Stimulated activated CD8-positive, alpha-beta memory T cell treated with anti-CD3 and anti-CD28 coated beads, Interleukin-4, amount 100 ng/mL, for 1 hour (primary cell): Measurements from ENCODE around the gene SV2C.
"Not testable (repeated sequence)": the region's sequence is repeated elsewhere in the genome, so short reads cannot be mapped to it uniquely, and the experiment has no call there.

ENCODE experiments used
- DNase-seq, 2 donors: peaks; one replicate each; pipeline ENCODE4 v3.0.0-alpha.2; 2020; ENCODE audit warnings: low read depth in 2 of 2, low spot score in 1 of 2

The SV2C gene

GRCh38 chr5:76336253-76336809 lies 253.1 kb downstream of the SV2C start:
- not testable (repeated sequence) for DNase-seq

DNA sequence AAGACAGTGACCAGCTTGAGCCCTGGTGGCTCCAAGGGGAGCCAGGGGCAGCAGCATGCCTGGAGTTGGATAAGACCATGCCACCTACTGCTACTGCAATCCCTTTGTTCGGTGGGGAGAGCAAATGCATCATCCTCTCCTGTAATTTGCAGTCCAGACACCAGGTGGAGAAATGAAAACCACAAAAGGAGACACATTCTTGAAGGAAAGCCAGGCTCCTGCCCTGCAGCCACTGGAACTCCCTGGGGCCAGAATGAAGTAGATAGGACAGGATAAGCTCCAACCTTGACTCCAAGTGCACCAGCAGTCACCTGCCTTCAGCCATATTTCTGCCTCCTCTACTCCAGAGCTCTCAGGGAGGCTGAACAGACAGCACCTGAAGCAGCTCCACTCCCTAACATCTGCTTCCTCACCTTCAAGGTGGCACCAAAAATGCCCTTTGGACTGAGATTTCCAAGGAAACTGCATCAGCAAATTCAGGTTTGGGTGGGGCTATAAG lies 254.8 kb downstream of the SV2C start:
- no peak for DNase-seq

DNA sequence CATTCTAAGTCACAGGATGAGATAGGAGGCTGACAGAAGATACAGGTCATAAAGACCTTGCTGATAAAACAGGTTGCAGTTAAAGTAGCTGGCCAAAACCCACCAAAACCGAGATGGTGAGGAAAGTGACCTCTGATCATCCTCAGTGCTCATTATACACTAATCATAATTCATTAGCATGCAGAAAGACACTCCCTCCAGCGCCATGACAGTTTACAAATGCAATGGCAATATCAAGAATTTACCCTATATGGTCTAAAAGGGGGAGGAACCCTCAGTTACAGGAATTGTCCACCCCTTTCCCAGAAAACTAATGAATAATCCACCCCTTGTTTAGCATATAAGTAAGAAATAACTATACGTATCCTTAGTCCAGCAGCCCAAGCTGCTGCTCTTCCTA lies 256.7 kb downstream of the SV2C start:
- no peak for DNase-seq

DNA sequence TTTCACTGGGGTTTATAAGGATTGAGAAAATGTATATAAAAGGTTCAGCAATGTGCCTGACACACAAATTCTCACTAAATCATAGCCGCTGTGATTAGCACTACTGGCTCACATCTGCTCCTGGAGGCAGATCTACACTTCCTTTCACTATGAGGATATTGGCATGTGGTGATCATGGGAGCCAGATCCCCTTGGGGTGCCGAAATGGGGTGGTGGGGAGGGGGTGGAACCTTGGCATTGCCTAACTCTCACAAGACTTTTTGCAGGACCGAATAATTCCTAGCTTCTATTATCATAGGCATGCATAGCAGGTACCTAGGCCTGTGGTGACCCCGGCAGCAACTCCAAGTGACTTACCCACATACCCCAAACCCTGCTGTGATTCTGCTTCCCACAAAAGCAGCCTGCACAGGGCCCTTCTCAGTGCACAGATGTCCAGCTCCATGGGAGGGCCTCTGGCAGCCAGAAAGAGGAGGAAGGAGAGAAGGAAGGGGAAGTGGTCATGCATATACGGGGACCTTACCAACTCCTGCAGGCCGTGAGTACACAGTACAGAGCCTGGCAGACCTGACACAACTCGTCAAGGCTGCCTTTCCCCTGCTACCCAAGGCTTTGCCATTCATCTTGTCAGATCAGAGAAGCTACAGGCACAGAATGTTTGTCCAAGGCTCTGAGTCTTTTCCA lies 258.6 kb downstream of the SV2C start:
- no peak for DNase-seq

DNA sequence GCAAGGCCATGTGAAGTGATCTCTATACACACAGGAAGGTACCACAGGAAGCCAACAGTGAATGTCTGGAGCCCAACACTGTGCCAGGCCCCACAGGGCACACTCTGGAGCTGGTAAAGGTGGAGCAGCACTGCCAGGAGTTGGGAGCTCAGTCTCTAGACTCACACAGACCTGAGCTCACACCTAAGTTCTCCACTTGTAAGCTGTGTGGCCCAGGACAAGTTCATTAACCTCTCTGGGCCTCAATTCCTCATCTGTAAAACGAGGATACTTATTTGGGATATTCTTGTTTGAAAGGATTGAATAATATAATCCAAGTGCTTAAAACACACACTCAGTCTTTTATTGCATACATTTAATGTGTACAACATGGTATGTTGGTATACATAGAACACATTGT lies 259.3 kb downstream of the SV2C start:
- DNase-seq, result no peak

DNA sequence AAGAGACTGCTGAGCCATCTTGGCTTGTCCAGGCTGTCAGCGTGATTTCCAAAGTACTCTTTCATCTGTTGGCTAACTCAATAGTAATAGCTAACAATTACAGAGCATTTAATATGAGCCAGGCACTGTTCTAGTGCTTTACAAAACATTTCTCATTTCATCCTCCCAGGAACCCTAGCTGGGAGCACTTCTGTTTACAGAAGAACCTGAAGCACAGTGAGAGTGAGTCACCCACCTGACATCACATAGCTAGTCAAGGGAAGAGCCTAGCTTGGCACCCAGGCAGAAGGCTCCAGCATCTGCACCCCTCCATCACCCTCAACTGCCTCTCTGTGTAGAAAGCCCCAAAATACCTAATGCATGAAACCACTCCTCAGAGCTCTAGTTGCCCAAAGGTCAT lies 262.4 kb downstream of the SV2C start:
- DNase-seq, result no peak

DNA sequence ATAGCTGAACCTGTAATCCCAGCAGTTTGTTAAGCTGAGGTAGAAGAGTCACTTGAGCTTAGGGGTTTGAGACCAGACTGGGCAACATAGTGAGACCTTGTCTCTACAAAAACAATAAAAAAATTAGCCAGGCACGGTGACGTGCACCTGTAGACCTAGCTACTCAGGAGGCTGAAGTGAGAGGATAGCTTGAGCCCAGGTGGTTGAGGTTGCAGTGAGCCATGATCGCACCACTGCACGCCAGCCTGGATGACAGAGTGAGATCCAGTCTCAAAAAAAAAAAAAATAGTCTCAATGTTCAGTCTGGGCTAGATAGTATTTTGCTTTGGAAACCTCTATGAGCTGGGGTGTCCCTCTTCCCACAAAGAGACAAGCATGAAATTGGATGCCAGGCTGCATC lies 268.0 kb downstream of the SV2C start:
- DNase-seq, result no peak

GRCh38 chr5:76351577-76351976 lies 268.4 kb downstream of the SV2C start:
- DNase-seq, result no peak

- DNase-seq, result no peak
These were observed 273.7 kb downstream of the SV2C start for GRCh38 chr5:76356887-76357286.

DNA sequence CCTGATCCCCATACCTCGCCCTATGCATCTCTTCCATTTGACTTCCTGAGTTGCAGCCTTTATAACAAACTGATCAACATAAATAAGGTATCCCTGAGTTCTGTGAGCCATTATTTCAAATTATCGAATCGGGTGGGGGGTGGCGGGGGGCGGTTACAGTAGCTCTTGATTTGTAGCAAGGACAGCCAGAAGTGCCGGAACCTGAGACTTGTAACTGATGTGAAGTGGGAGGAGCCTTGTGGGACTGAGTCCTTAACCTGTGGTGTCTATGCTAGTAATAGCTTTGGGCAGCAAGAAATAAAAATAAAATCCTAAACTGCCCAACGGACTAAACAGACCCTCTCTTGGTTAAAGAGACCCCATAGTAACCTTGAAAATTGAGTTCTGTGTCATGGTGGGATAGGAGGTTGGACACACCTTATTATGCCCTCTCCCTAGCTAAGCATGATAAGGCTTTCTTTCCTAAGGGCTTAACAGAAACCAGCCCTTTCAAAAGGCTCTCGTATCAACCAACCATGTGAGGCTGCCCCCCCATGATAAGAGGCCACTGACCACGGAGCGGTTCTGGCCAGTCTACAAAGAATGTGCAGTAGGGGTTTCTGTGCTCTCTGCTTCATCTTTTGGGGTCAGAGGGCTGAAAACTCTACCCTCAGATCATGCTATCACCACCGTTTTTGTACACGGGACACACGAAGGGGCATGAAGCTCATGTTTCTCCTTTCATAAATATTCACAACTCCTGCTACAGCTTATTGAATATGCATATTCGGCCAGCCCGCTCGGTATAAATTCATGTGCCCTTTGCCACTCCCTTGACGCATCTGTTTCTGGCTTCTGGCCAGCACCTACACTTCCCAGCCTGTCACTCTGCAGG lies 280.4 kb downstream of the SV2C start:
- no peak for DNase-seq

- DNase-seq, result no peak
These were observed 281.0 kb downstream of the SV2C start for GRCh38 chr5:76364226-76364589.

GRCh38 chr5:76365561-76365960 lies 282.4 kb downstream of the SV2C start:
- no peak for DNase-seq

- no peak for DNase-seq
These were observed 283.4 kb downstream of the SV2C start for GRCh38 chr5:76366596-76366995.

GRCh38 chr5:76367623-76368371 lies 284.6 kb downstream of the SV2C start:
- no peak for DNase-seq

GRCh38 chr5:76368941-76369340 lies 285.8 kb downstream of the SV2C start:
- DNase-seq, result no peak

GRCh38 chr5:76369668-76370067 lies 286.5 kb downstream of the SV2C start:
- DNase-seq, result not testable (repeated sequence)

DNA sequence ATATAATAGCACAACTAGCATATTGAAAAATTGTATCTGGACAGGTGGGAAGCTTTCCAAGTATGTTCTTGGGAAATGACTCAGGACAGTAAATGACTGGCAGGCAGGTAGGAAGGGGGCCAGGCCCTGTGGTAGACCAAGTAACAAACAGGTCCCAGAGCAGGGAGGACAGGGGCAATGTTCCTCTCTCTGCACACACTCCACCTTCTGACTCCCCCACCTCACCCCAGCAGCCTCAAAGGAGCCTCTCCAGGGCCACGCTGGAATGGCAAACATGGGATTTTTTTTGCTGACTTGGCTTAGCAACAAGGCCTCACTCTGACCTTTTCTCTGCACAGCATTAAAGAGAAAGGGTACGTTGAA lies 288.8 kb downstream of the SV2C start:
- no peak for DNase-seq

GRCh38 chr5:76372323-76373054 lies 289.3 kb downstream of the SV2C start:
- no peak for DNase-seq

DNA sequence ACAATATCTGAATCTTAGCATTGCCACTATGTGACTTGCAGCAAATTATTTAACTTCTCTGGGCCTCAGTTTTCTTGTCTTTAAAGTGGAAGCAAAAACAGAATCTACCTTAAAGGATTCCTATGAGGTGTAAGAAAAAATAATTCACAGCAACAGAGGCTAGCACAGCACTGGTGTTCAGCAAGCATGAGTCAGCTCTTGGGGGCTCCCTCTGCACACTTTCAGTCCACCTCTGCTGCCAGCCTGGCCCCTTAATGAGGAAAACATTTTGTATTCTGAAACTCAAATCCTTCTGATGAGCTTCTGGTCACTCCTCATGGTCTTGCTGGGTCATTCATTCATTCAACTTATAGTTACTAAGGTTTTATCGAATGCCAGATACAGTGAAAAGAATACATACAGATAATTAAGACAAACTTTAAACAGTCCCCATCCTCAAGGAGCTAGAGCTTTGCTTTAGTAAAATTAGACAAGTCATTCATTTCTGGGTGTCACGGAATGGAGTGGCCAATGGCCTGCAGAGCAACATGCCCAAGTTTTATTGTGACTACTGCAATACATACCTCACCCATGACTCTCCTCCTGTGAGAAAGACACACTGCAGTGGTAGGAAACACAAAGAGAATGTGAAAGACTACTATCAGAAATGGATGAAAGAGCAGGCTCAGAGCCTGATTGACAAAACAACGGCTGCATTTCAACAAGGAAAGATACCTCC lies 293.1 kb downstream of the SV2C start:
- DNase-seq, result no peak

GRCh38 chr5:76376866-76377230 lies 293.7 kb downstream of the SV2C start:
- no peak for DNase-seq
